A673 (cell line): Measurements from ENCODE around the gene MORC1.

Experiments used
- CTCF ChIP-seq: fragments of 300-800, 200-600 bp; sonication (generic); conservative IDR thresholded peaks from 2 replicates; pipeline ENCODE4 v1.5.1; 2017; ENCODE audit warnings: low read depth, mild to moderate bottlenecking, antibody characterized with exemption, low read length, moderate library complexity, mixed read lengths
- EZH2 ChIP-seq: fragments of 200-600 bp; sonication (generic); IDR thresholded peaks from 2 replicates; pipeline ENCODE4 v1.6.1; 2017; ENCODE audit warnings: borderline replicate concordance, low read depth, mild to moderate bottlenecking, mixed read lengths, antibody characterized with exemption, low read length; ENCODE audit not compliant: poor library complexity, severe bottlenecking

- TF ChIP-seq EZH2 (no peak), CTCF (no peak)
Measured at GRCh38 chr3:108946292-108947285, 171.3 kb downstream of the MORC1 start.
